Mucosa of descending colon (tissue), 3 donors: ENCODE data around the gene CHST11. TPM values are rescaled to one million over a fixed set of nuclear protein-coding genes. Genes with fewer than 3 reads are reported as not detected.
"Not testable (repeated sequence)": the region's sequence is repeated elsewhere in the genome, so short reads cannot be mapped to it uniquely, and the experiment has no call there.

Source experiments
- ATAC-seq: fragments of 200-7000 bp; cut with Tn5 transposase; one replicate; pipeline ENCODE4 v1.9.1; 2020; ENCODE audit warnings: mild to moderate bottlenecking, moderate library complexity
- DNase-seq, 3 donors: peaks; one replicate each; pipeline ENCODE4 v3.0.0-alpha.2; 2020
- H3K36me3 ChIP-seq: fragments of 200-600 bp; one replicate; pipeline ENCODE4 v1.8.0; 2021; ENCODE audit warnings: low read depth, mild to moderate bottlenecking
- H3K4me1 ChIP-seq: fragments of 200-600 bp; one replicate; pipeline ENCODE4 v1.8.0; 2021; ENCODE audit warnings: low read depth, mild to moderate bottlenecking
- H3K4me3 ChIP-seq: fragments of 200-600 bp; one replicate; pipeline ENCODE4 v1.8.0; 2021; ENCODE audit warnings: mild to moderate bottlenecking
- H3K9me3 ChIP-seq: fragments of 200-600 bp; one replicate; pipeline ENCODE4 v1.8.0; 2021; ENCODE audit warnings: mild to moderate bottlenecking
- CTCF ChIP-seq: fragments of 200-600 bp; IDR thresholded peaks from one replicate; pipeline ENCODE4 v1.8.0; 2022; ENCODE audit warnings: antibody characterized with exemption, mild to moderate bottlenecking
- intact Hi-C, 2 donors: fragments of 100-400 bp; cut with DNase I in 1 of 2; cut with micrococcal nuclease in 1 of 2; formaldehyde crosslinking; loops; one replicate each; pipeline versions ENCODE4 v1.11.0 to v1.11.1; 2022; cut with DNase I, micrococcal nuclease
- total RNA-seq, 3 donors: library from RNA; stranded (reverse); fragmentation: NEBNext Ultra II Directional in 2 of 3; extraction: Animal tissue kit (Norgen Biotek cat#: 25700) in 2 of 3; gene quantifications; one replicate each; pipeline versions ENCODE4 v1.2.1 to v1.2.4, GENCODE V29; 2021 to 2023
- donor health status: DM: no; HTN: no; CAD: no; lungs with moderate emphysema.
- donor health status: DM: no; HTN: no; CAD: no.
- donor health status: DM: no; HTN: yes; CAD: no.

CHST11 gene
- total RNA-seq, 3 donors from 2014 or later: 3.3 to 15.2 (median 6.6) TPM

GRCh38 chr12:104557488-104558195, 100.9 kb downstream of the CHST11 start:
- Histone ChIP-seq H3K36me3 (no peaks in the 10 kb centered on the region), H3K4me3 (no peak overlapping the region), H3K4me1 (no peaks in the 10 kb centered on the region), H3K9me3 (no peaks in the 10 kb centered on the region)
- intact Hi-C loops: no loop called here
- no peak for TF ChIP-seq CTCF
- ATAC-seq (no peak), DNase-seq (no peak)

GRCh38 chr12:104560881-104561280, 104.1 kb downstream of the CHST11 start:
- no peak overlapping the region for H3K4me3 ChIP-seq
- H3K36me3 ChIP-seq: no peaks in the 10 kb centered on the region
- ATAC-seq (no peak), DNase-seq (no peak)
- H3K4me1 ChIP-seq: no peaks in the 10 kb centered on the region
- intact Hi-C loops: no loop called here
- TF ChIP-seq CTCF: no peak
- H3K9me3 ChIP-seq: no peaks in the 10 kb centered on the region

GRCh38 chr12:104562763-104563162, 106.0 kb downstream of the CHST11 start:
- Histone ChIP-seq H3K36me3 (no peaks in the 10 kb centered on the region), H3K4me1 (no peaks in the 10 kb centered on the region), H3K9me3 (no peaks in the 10 kb centered on the region), H3K4me3 (no peak overlapping the region)
- no peak for TF ChIP-seq CTCF
- DNase-seq (no peak), ATAC-seq (no peak)
- intact Hi-C loops: no loop called here

GRCh38 chr12:104564662-104565061, 107.9 kb downstream of the CHST11 start:
- H3K4me3 ChIP-seq, H3K4me1 ChIP-seq, intact Hi-C loops, DNase-seq, ATAC-seq, H3K36me3 ChIP-seq, H3K9me3 ChIP-seq: not testable (repeated sequence)

- no peak for ATAC-seq
- intact Hi-C loops: no loop called here
- DNase-seq: no peak
- no peak for TF ChIP-seq CTCF
- no peaks in the 10 kb centered on the region for H3K36me3 ChIP-seq
- H3K4me3 ChIP-seq: no peak overlapping the region
- H3K4me1 ChIP-seq: no peaks in the 10 kb centered on the region
- no peaks in the 10 kb centered on the region for H3K9me3 ChIP-seq
These were observed 109.0 kb downstream of the CHST11 start for GRCh38 chr12:104565606-104566243.

- TF ChIP-seq CTCF: no peak
- H3K4me1 ChIP-seq: no peaks in the 10 kb centered on the region
- no peaks in the 10 kb centered on the region for H3K36me3 ChIP-seq
- ATAC-seq (no peak), DNase-seq (no peak)
- intact Hi-C loops: no loop called here
- H3K9me3 ChIP-seq: no peaks in the 10 kb centered on the region
- H3K4me3 ChIP-seq: no peak overlapping the region
These were observed 109.7 kb downstream of the CHST11 start for GRCh38 chr12:104566244-104566993.
